WTC11 (cell line): ENCODE measurements around the gene STXBP3. TPM values are rescaled to one million over a fixed set of nuclear protein-coding genes. Genes with fewer than 3 reads are reported as not detected.

Experiments
- ATAC-seq: fragments of 200-7000 bp; cut with Tn5 transposase; 2 replicates; pipeline ENCODE4 v1.10.0; 2021; ENCODE audit warnings: mild to moderate bottlenecking, moderate library complexity
- CTCF ChIA-PET: fragments of 300-600 bp; sonication (Branson Sonifier 250); formaldehyde crosslinking; loops from one replicate; lab custom pipeline; 2021; ENCODE audit warnings: antibody characterized with exemption; lab: Charles Lee
- POLR2A ChIA-PET: fragments of 350-600 bp; sonication (Branson Sonifier 250); formaldehyde crosslinking; loops from one replicate; lab custom pipeline; 2021; ENCODE audit warnings: antibody characterized with exemption; lab: Charles Lee
- DNase-seq: peaks from one replicate; pipeline ENCODE4 v3.0.0; 2021; ENCODE audit warnings: low spot score
- H3K27ac Mint-ChIP-seq: 2 replicates; pipeline ENCODE4 v1.8.0; 2021; ENCODE audit warnings: mixed read lengths
- H3K27me3 Mint-ChIP-seq: 2 replicates; pipeline ENCODE4 v1.8.0; 2021; ENCODE audit warnings: low read depth, mild to moderate bottlenecking, moderate library complexity, mixed read lengths
- H3K36me3 Mint-ChIP-seq: 2 replicates; pipeline ENCODE4 v1.8.0; 2021; ENCODE audit warnings: mixed read lengths
- H3K4me1 Mint-ChIP-seq: 2 replicates; pipeline ENCODE4 v1.8.0; 2022; ENCODE audit warnings: mixed read lengths
- H3K4me3 Mint-ChIP-seq: 2 replicates; pipeline ENCODE4 v1.8.0; 2021; ENCODE audit warnings: mild to moderate bottlenecking, moderate library complexity, mixed read lengths
- H3K9me3 Mint-ChIP-seq: 2 replicates; pipeline ENCODE4 v1.8.0; 2021; ENCODE audit warnings: mixed read lengths
- ATF6 ChIP-seq: sonication (generic); formaldehyde crosslinking; IDR thresholded peaks from 2 replicates; pipeline ENCODE4 v1.8.1; 2023; ENCODE audit warnings: mild to moderate bottlenecking, missing genetic modification reagents
- CBFB ChIP-seq: sonication (generic); formaldehyde crosslinking; IDR thresholded peaks from 2 replicates; pipeline ENCODE4 v1.8.1; 2022; ENCODE audit warnings: mild to moderate bottlenecking, low read depth, missing genetic modification reagents
- ELF4 ChIP-seq: sonication (generic); formaldehyde crosslinking; IDR thresholded peaks from 2 replicates; pipeline ENCODE4 v1.8.1; 2022; ENCODE audit warnings: low read depth, mild to moderate bottlenecking, moderate library complexity, missing genetic modification reagents
- ESRRA ChIP-seq: sonication (generic); formaldehyde crosslinking; IDR thresholded peaks from 2 replicates; pipeline ENCODE4 v1.8.1; 2022; ENCODE audit warnings: mild to moderate bottlenecking, missing genetic modification reagents, borderline replicate concordance
- FOXJ3 ChIP-seq: sonication (generic); formaldehyde crosslinking; IDR thresholded peaks from 2 replicates; pipeline ENCODE4 v1.9.0; 2021; ENCODE audit warnings: missing genetic modification reagents, mild to moderate bottlenecking, borderline replicate concordance
- GABPB1 ChIP-seq: sonication (generic); formaldehyde crosslinking; IDR thresholded peaks from 2 replicates; pipeline ENCODE4 v1.8.1; 2023; ENCODE audit warnings: mild to moderate bottlenecking, missing genetic modification reagents
- NR2C2 ChIP-seq: sonication (generic); formaldehyde crosslinking; IDR thresholded peaks from 2 replicates; pipeline ENCODE4 v1.8.0; 2022; ENCODE audit warnings: mild to moderate bottlenecking, missing genetic modification reagents
- OVOL2 ChIP-seq: fragments of 250-450 bp; sonication (Bioruptor Pico); IDR thresholded peaks from 2 replicates; pipeline ENCODE4 v1.9.0; 2021; ENCODE audit warnings: mild to moderate bottlenecking, borderline replicate concordance
- PRRX2 ChIP-seq: fragments of 250-450 bp; sonication (Bioruptor Pico); IDR thresholded peaks from 2 replicates; pipeline ENCODE4 v1.8.0; 2021; ENCODE audit warnings: mild to moderate bottlenecking
- SMAD3 ChIP-seq: sonication (generic); formaldehyde crosslinking; IDR thresholded peaks from 2 replicates; pipeline ENCODE4 v1.8.0; 2022; ENCODE audit warnings: missing genetic modification reagents, mild to moderate bottlenecking, borderline replicate concordance
- TCF7 ChIP-seq: sonication (generic); formaldehyde crosslinking; IDR thresholded peaks from 2 replicates; pipeline ENCODE4 v1.8.0; 2022; ENCODE audit warnings: mild to moderate bottlenecking, low read depth, missing genetic modification reagents, moderate library complexity
- ZNF138 ChIP-seq: sonication (generic); formaldehyde crosslinking; conservative IDR thresholded peaks from 2 replicates; pipeline ENCODE4 v1.8.1; 2022; ENCODE audit warnings: mild to moderate bottlenecking, moderate library complexity, missing genetic modification reagents
- ZNF219 ChIP-seq: sonication (generic); formaldehyde crosslinking; IDR thresholded peaks from 2 replicates; pipeline ENCODE4 v1.8.0; 2023; ENCODE audit warnings: missing genetic modification reagents, mild to moderate bottlenecking, borderline replicate concordance
- ZNF263 ChIP-seq: sonication (generic); formaldehyde crosslinking; IDR thresholded peaks from 2 replicates; pipeline ENCODE4 v1.8.1; 2022; ENCODE audit warnings: low read depth, mild to moderate bottlenecking, moderate library complexity, missing genetic modification reagents
- ZNF396 ChIP-seq: fragments of 250-450 bp; sonication (Bioruptor Pico); IDR thresholded peaks from 2 replicates; pipeline ENCODE4 v1.8.0; 2021; ENCODE audit warnings: mild to moderate bottlenecking, moderate library complexity, borderline replicate concordance
- ZNF512 ChIP-seq: sonication (generic); formaldehyde crosslinking; IDR thresholded peaks from 2 replicates; pipeline ENCODE4 v1.8.1; 2022; ENCODE audit warnings: missing genetic modification reagents, borderline replicate concordance
- ZNF671 ChIP-seq: fragments of 250-450 bp; sonication (Bioruptor Pico); IDR thresholded peaks from 2 replicates; pipeline ENCODE4 v1.8.0; 2021; ENCODE audit warnings: mild to moderate bottlenecking
- total RNA-seq: library from RNA; stranded (reverse); gene quantifications from 3 replicates; pipeline ENCODE4 v1.2.3, GENCODE V29; 2021
- TF ChIP-seq, protein P1 (sequence below): sonication (generic); formaldehyde crosslinking; conservative IDR thresholded peaks from 2 replicates; pipeline ENCODE4 v1.8.1; 2022; ENCODE audit warnings: mild to moderate bottlenecking, missing genetic modification reagents
- TF ChIP-seq, protein P2 (sequence below): sonication (generic); formaldehyde crosslinking; IDR thresholded peaks from 2 replicates; pipeline ENCODE4 v1.8.0; 2023; ENCODE audit warnings: missing genetic modification reagents, mild to moderate bottlenecking, borderline replicate concordance
- TF ChIP-seq, protein P3 (sequence below): sonication (generic); formaldehyde crosslinking; IDR thresholded peaks from 2 replicates; pipeline ENCODE4 v1.8.1; 2023; ENCODE audit warnings: mild to moderate bottlenecking, missing genetic modification reagents
- TF ChIP-seq, protein P4 (sequence below): sonication (generic); formaldehyde crosslinking; IDR thresholded peaks from 2 replicates; pipeline ENCODE4 v1.8.1; 2023; ENCODE audit warnings: mild to moderate bottlenecking, missing genetic modification reagents, moderate library complexity
- TF ChIP-seq, protein P5 (sequence below): fragments of 250-450 bp; sonication (Bioruptor Pico); IDR thresholded peaks from 2 replicates; pipeline ENCODE4 v1.9.0; 2021; ENCODE audit warnings: mild to moderate bottlenecking, borderline replicate concordance

Gene STXBP3
- total RNA-seq, 1 experiment from 2014 or later, result 26.1 TPM

DNA sequence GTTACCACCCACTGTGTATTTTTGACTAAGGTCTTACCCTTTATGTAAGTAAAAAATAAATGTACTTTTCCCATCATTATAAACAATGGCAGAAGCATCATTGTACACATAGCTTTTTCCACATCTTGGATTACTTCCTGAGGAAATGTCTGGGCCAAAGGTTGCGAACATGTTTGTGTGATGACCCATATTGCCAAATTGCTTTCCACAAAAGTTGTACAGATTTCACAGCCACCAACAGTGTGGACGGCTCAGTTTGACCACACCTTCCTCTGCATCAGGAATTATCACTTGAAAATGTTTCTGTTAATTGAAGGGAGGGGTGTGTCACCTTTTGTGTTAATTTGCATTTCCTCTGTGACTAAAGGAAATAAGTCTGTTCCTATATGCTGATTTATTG is 84.8 kb downstream of the STXBP3 start:
- POLR2A ChIA-PET, result no interaction called here
- CTCF ChIA-PET, result no interaction called here
- Mint-ChIP-seq H3K4me3 (no peak overlapping the region), H3K27ac (no peak overlapping the region), H3K9me3 (no peaks in the 10 kb centered on the region), H3K36me3 (no peaks in the 10 kb centered on the region), H3K27me3 (no peaks in the 10 kb centered on the region), H3K4me1 (no peaks in the 10 kb centered on the region)
- TF ChIP-seq, protein P1, sequence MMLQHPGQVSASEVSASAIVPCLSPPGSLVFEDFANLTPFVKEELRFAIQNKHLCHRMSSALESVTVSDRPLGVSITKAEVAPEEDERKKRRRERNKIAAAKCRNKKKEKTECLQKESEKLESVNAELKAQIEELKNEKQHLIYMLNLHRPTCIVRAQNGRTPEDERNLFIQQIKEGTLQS, result no peak
- TF ChIP-seq OVOL2 (CRISPR knock-in tag), result no peak
- TF ChIP-seq, protein P2, sequence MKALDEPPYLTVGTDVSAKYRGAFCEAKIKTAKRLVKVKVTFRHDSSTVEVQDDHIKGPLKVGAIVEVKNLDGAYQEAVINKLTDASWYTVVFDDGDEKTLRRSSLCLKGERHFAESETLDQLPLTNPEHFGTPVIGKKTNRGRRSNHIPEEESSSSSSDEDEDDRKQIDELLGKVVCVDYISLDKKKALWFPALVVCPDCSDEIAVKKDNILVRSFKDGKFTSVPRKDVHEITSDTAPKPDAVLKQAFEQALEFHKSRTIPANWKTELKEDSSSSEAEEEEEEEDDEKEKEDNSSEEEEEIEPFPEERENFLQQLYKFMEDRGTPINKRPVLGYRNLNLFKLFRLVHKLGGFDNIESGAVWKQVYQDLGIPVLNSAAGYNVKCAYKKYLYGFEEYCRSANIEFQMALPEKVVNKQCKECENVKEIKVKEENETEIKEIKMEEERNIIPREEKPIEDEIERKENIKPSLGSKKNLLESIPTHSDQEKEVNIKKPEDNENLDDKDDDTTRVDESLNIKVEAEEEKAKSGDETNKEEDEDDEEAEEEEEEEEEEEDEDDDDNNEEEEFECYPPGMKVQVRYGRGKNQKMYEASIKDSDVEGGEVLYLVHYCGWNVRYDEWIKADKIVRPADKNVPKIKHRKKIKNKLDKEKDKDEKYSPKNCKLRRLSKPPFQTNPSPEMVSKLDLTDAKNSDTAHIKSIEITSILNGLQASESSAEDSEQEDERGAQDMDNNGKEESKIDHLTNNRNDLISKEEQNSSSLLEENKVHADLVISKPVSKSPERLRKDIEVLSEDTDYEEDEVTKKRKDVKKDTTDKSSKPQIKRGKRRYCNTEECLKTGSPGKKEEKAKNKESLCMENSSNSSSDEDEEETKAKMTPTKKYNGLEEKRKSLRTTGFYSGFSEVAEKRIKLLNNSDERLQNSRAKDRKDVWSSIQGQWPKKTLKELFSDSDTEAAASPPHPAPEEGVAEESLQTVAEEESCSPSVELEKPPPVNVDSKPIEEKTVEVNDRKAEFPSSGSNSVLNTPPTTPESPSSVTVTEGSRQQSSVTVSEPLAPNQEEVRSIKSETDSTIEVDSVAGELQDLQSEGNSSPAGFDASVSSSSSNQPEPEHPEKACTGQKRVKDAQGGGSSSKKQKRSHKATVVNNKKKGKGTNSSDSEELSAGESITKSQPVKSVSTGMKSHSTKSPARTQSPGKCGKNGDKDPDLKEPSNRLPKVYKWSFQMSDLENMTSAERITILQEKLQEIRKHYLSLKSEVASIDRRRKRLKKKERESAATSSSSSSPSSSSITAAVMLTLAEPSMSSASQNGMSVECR (CRISPR knock-in tag), result no peak
- TF ChIP-seq, protein P3, sequence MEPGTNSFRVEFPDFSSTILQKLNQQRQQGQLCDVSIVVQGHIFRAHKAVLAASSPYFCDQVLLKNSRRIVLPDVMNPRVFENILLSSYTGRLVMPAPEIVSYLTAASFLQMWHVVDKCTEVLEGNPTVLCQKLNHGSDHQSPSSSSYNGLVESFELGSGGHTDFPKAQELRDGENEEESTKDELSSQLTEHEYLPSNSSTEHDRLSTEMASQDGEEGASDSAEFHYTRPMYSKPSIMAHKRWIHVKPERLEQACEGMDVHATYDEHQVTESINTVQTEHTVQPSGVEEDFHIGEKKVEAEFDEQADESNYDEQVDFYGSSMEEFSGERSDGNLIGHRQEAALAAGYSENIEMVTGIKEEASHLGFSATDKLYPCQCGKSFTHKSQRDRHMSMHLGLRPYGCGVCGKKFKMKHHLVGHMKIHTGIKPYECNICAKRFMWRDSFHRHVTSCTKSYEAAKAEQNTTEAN (CRISPR knock-in tag), result no peak
- no peak for TF ChIP-seq FOXJ3
- TF ChIP-seq PRRX2, result no peak
- no peak for TF ChIP-seq ZNF671 (CRISPR knock-in tag)
- no peak for TF ChIP-seq CBFB (CRISPR knock-in tag)
- TF ChIP-seq ESRRA, result no peak
- TF ChIP-seq ZNF263 (CRISPR knock-in tag), result no peak
- no peak for TF ChIP-seq NR2C2
- TF ChIP-seq ZNF138 (CRISPR knock-in tag), result no peak
- no peak for TF ChIP-seq GABPB1
- no peak for DNase-seq
- no peak for ATAC-seq

GRCh38 chr1:108832929-108833328 is 86.5 kb downstream of the STXBP3 start:
- ATAC-seq, result no peak
- Mint-ChIP-seq H3K4me3 (no peak overlapping the region), H3K27me3 (no peaks in the 10 kb centered on the region), H3K9me3 (no peaks in the 10 kb centered on the region), H3K36me3 (no peaks in the 10 kb centered on the region), H3K27ac (no peak overlapping the region), H3K4me1 (no peaks in the 10 kb centered on the region)
- DNase-seq, result no peak
- ChIA-PET POLR2A (no interaction called here), CTCF (no interaction called here)
- no peak for TF ChIP-seq ZNF396 (CRISPR knock-in tag)
- no peak for TF ChIP-seq ZNF219 (CRISPR knock-in tag)
- TF ChIP-seq SMAD3 (CRISPR knock-in tag), result no peak
- TF ChIP-seq ZNF263 (CRISPR knock-in tag), result no peak
- TF ChIP-seq ZNF512, result no peak
- TF ChIP-seq, protein P4, sequence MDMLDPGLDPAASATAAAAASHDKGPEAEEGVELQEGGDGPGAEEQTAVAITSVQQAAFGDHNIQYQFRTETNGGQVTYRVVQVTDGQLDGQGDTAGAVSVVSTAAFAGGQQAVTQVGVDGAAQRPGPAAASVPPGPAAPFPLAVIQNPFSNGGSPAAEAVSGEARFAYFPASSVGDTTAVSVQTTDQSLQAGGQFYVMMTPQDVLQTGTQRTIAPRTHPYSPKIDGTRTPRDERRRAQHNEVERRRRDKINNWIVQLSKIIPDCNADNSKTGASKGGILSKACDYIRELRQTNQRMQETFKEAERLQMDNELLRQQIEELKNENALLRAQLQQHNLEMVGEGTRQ (CRISPR knock-in tag), result no peak
- TF ChIP-seq ELF4, result no peak
- TF ChIP-seq, protein P5, sequence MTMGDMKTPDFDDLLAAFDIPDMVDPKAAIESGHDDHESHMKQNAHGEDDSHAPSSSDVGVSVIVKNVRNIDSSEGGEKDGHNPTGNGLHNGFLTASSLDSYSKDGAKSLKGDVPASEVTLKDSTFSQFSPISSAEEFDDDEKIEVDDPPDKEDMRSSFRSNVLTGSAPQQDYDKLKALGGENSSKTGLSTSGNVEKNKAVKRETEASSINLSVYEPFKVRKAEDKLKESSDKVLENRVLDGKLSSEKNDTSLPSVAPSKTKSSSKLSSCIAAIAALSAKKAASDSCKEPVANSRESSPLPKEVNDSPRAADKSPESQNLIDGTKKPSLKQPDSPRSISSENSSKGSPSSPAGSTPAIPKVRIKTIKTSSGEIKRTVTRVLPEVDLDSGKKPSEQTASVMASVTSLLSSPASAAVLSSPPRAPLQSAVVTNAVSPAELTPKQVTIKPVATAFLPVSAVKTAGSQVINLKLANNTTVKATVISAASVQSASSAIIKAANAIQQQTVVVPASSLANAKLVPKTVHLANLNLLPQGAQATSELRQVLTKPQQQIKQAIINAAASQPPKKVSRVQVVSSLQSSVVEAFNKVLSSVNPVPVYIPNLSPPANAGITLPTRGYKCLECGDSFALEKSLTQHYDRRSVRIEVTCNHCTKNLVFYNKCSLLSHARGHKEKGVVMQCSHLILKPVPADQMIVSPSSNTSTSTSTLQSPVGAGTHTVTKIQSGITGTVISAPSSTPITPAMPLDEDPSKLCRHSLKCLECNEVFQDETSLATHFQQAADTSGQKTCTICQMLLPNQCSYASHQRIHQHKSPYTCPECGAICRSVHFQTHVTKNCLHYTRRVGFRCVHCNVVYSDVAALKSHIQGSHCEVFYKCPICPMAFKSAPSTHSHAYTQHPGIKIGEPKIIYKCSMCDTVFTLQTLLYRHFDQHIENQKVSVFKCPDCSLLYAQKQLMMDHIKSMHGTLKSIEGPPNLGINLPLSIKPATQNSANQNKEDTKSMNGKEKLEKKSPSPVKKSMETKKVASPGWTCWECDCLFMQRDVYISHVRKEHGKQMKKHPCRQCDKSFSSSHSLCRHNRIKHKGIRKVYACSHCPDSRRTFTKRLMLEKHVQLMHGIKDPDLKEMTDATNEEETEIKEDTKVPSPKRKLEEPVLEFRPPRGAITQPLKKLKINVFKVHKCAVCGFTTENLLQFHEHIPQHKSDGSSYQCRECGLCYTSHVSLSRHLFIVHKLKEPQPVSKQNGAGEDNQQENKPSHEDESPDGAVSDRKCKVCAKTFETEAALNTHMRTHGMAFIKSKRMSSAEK (CRISPR knock-in tag), result no peak
- no peak for TF ChIP-seq TCF7 (CRISPR knock-in tag)
- TF ChIP-seq ATF6 (CRISPR knock-in tag), result no peak
